Measurements from ENCODE around the gene SEZ6L.
"Not testable (repeated sequence)": the region's sequence is repeated elsewhere in the genome, so short reads cannot be mapped to it uniquely, and the experiment has no call there.

DNA sequence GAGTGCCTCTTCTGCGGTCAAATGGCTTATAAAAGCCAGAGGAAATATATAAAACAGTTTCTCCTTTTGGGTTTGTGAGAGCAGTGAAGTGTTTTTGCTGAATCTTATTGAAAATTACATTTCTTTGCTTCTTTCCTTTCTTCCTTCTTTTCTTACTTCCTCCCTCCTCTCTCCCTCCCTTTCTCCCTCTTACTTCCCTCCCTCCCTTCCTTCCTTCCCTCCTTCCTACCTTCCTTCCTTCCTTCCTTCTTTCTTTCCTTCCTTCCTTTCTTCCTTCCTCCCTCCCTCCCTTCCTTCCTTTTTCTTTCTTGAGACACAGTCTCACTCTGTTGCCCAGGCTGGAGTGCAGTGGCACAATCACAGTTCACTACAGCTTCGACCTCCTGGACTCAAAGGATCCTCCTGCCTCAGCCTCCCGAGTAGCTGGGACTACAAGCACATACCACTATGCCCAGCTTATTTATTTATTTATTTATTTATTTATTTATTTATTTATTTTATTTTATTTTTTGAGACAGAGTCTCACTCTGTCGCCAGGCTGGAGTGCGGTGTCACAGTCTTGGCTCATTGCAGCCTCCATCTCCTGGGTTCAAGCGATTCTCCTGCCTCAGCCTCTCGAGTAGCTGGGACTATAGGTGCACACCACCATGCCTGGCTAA, 239.4 kb downstream of the SEZ6L start:
- not testable (repeated sequence) for TF ChIP-seq CTCF (IDR thresholded peaks at IDR 0.05; ENCODE audit: borderline replicate concordance, extremely low read depth, low read length, poor library complexity, severe bottlenecking); EZH2 (IDR thresholded peaks at IDR 0.05; ENCODE audit: borderline replicate concordance, low read depth, low read length, severe bottlenecking)

Measured in DND-41 (cell line).